IMR-90 (cell line): Measurements from ENCODE around the gene TEAD1. TPM values are rescaled to one million over a fixed set of nuclear protein-coding genes. Genes with fewer than 3 reads are reported as not detected.
A peak's percentile ranks its signal among the peaks of the same experiment; 100 is the strongest.

Experiments used
- ATAC-seq: fragments of 200-7000 bp; cut with Tn5 transposase; 2 replicates; pipeline ENCODE4 v1.9.1; 2020; ENCODE audit warnings: low read depth, mild to moderate bottlenecking, moderate library complexity
- BruUV-seq: library from RNA; stranded (reverse); fragments of 400-500 nt; replicated peaks from 2 replicates; lab custom pipeline; 2021; lab: Mats Ljungman, UMichigan
- CTCF ChIA-PET: fragments of 300-600 bp; formaldehyde crosslinking; extraction: SDS; loops from one replicate; lab custom pipeline; 2021; ENCODE audit warnings: antibody characterized with exemption; lab: Yijun Ruan, JAX
- POLR2A ChIA-PET: fragments of 300-600 bp; sonication (Branson Sonifier 250); formaldehyde crosslinking; loops from one replicate; lab custom pipeline; 2022; ENCODE audit warnings: antibody characterized with exemption; ENCODE audit not compliant: unreplicated experiment; lab: Charles Lee
- DNase-seq: peaks from one replicate; pipeline ENCODE4 v3.0.0; 2013
- H2AFZ ChIP-seq: replicated peaks from 2 replicates; pipeline ENCODE3; 2013; ENCODE audit warnings: low read length, mild to moderate bottlenecking; ENCODE audit not compliant: poor library complexity
- H2AK5ac ChIP-seq: 2 replicates; pipeline ENCODE4 v1.6.1; 2013; ENCODE audit warnings: low read depth, low read length, inconsistent platforms
- H2AK9ac ChIP-seq: replicated peaks from 2 replicates; pipeline ENCODE3; 2013; ENCODE audit warnings: mild to moderate bottlenecking, low read depth, low read length, moderate library complexity; ENCODE audit not compliant: poor library complexity
- H2BK120ac ChIP-seq: 2 replicates; pipeline ENCODE4 v1.6.1; 2013; ENCODE audit warnings: low read depth, low read length, inconsistent platforms
- H2BK15ac ChIP-seq: 3 replicates; pipeline ENCODE4 v1.6.1; 2013; ENCODE audit warnings: low read depth, low read length, inconsistent platforms
- H2BK20ac ChIP-seq: 2 replicates; pipeline ENCODE4 v1.6.1; 2013; ENCODE audit warnings: low read depth, mild to moderate bottlenecking, inconsistent platforms, low read length, moderate library complexity
- H2BK5ac ChIP-seq: 2 replicates; pipeline ENCODE4 v1.6.1; 2013; ENCODE audit warnings: mild to moderate bottlenecking, low read depth, low read length, inconsistent platforms; ENCODE audit not compliant: poor library complexity, severe bottlenecking
- H3K14ac ChIP-seq: replicated peaks from 2 replicates; pipeline ENCODE4 v1.6.1; 2013; ENCODE audit warnings: low read depth, low read length, inconsistent platforms
- H3K18ac ChIP-seq: 2 replicates; pipeline ENCODE4 v1.6.1; 2013; ENCODE audit warnings: low read depth, low read length, control low read depth
- H3K23ac ChIP-seq: 2 replicates; pipeline ENCODE4 v1.6.1; 2013; ENCODE audit warnings: low read depth, low read length, inconsistent platforms
- H3K27ac ChIP-seq: 2 replicates; pipeline ENCODE4 v1.5.1; 2013; ENCODE audit warnings: mild to moderate bottlenecking, control low read depth, low read length; ENCODE audit not compliant: insufficient read depth
- H3K27me3 ChIP-seq: 2 replicates; pipeline ENCODE4 v1.6.1; 2013; ENCODE audit warnings: low read length; ENCODE audit not compliant: control insufficient read depth, insufficient read depth
- H3K36me3 ChIP-seq: 2 replicates; pipeline ENCODE4 v1.6.1; 2013; ENCODE audit warnings: low read length, mixed read lengths; ENCODE audit not compliant: control insufficient read depth, insufficient read depth
- H3K4ac ChIP-seq: 2 replicates; pipeline ENCODE4 v1.6.1; 2013; ENCODE audit warnings: low read depth, low read length, inconsistent platforms
- H3K4me1 ChIP-seq: 2 replicates; pipeline ENCODE4 v1.6.1; 2013; ENCODE audit warnings: low read length, mixed read lengths; ENCODE audit not compliant: control insufficient read depth, insufficient read depth
- H3K4me2 ChIP-seq: 2 replicates; pipeline ENCODE4 v1.6.1; 2013; ENCODE audit warnings: low read depth, mild to moderate bottlenecking, control low read depth, low read length, moderate library complexity
- H3K4me3 ChIP-seq: 2 replicates; pipeline ENCODE4 v1.5.1; 2013; ENCODE audit warnings: low read depth, mild to moderate bottlenecking, control low read depth, low read length, moderate library complexity; ENCODE audit not compliant: insufficient read depth
- H3K56ac ChIP-seq: 2 replicates; pipeline ENCODE4 v1.6.1; 2013; ENCODE audit warnings: low read length, inconsistent platforms; ENCODE audit not compliant: insufficient read depth; ENCODE audit errors: extremely low read depth
- H3K79me1 ChIP-seq, 2 experiments: 2 replicates each; pipeline ENCODE4 v1.6.1; 2013; ENCODE audit warnings: low read length in 2 of 2, inconsistent platforms in 1 of 2, low read depth in 1 of 2
- H3K9ac ChIP-seq: 2 replicates; pipeline ENCODE4 v1.6.1; 2013; ENCODE audit warnings: low read depth, low read length, control low read depth
- H3K9me1 ChIP-seq: 2 replicates; pipeline ENCODE4 v1.6.1; 2013; ENCODE audit warnings: low read length, inconsistent platforms; ENCODE audit not compliant: insufficient read depth
- H3K9me3 ChIP-seq: 2 replicates; pipeline ENCODE4 v1.6.1; 2013; ENCODE audit warnings: low read length; ENCODE audit not compliant: control insufficient read depth, insufficient read depth
- H4K20me1 ChIP-seq: 2 replicates; pipeline ENCODE4 v1.6.1; 2013; ENCODE audit warnings: low read length, inconsistent platforms; ENCODE audit not compliant: insufficient read depth
- H4K5ac ChIP-seq: 2 replicates; pipeline ENCODE4 v1.6.1; 2013; ENCODE audit warnings: mild to moderate bottlenecking, low read depth, low read length, control low read depth
- H4K8ac ChIP-seq, 2 experiments: 2 replicates each; pipeline ENCODE4 v1.6.1; 2013; ENCODE audit warnings: low read depth in 2 of 2, low read length in 2 of 2, control low read depth in 1 of 2, inconsistent platforms in 1 of 2
- H4K91ac ChIP-seq: 2 replicates; pipeline ENCODE4 v1.6.1; 2013; ENCODE audit warnings: low read depth, low read length, inconsistent platforms; ENCODE audit not compliant: insufficient read depth
- CEBPB ChIP-seq: IDR thresholded peaks from 2 replicates; pipeline ENCODE4 v1.6.1; 2012; ENCODE audit warnings: low read depth, low read length, improper control_type of control experiment
- CHD1 ChIP-seq: IDR thresholded peaks from 2 replicates; pipeline ENCODE4 v1.6.1; 2012; ENCODE audit warnings: low read depth, low read length, improper control_type of control experiment
- FOS ChIP-seq: fragments of 150-350 bp; IDR thresholded peaks from 2 replicates; pipeline ENCODE4 v1.6.1; 2016; ENCODE audit warnings: low read depth, low read length
- MAFK ChIP-seq: IDR thresholded peaks from 2 replicates; pipeline ENCODE4 v1.6.1; 2012; ENCODE audit warnings: low read depth, low read length, improper control_type of control experiment
- MAZ ChIP-seq: IDR thresholded peaks from 2 replicates; pipeline ENCODE4 v1.6.1; 2012; ENCODE audit warnings: low read depth, mild to moderate bottlenecking, low read length, improper control_type of control experiment, moderate library complexity, borderline replicate concordance
- RAD21 ChIP-seq: IDR thresholded peaks from 2 replicates; pipeline ENCODE4 v1.6.1; 2012; ENCODE audit warnings: low read length, improper control_type of control experiment
- SMC3 ChIP-seq: fragments of 150-350 bp; IDR thresholded peaks from 2 replicates; pipeline ENCODE4 v1.6.1; 2016; ENCODE audit warnings: low read depth, mild to moderate bottlenecking, antibody characterized with exemption, low read length, moderate library complexity
- WGBS, 2 experiments: methylation state at CpG; one replicate each; pipeline versions ENCODE4 v1.1.5 to v1.1.7; 2013; ENCODE audit warnings: missing lambda C conversion rate in 2 of 2; ENCODE audit not compliant: insufficient read length in 1 of 2; ENCODE audit errors: extremely low coverage in 2 of 2; 5-methylcytosine and 5-hydroxymethylcytosine counted together
- dilution Hi-C: fragments of 300-500 bp; cut with HindIII; formaldehyde crosslinking; loops from one replicate; pipeline ENCODE4 v1.14.3; 2018; ENCODE audit warnings: low sequenced_read_pairs; ENCODE audit not compliant: unreplicated experiment
- in situ Hi-C: fragments of 300-500 bp; cut with MboI; formaldehyde crosslinking; loops from 3 replicates; pipeline ENCODE4 v1.14.3; 2019; ENCODE audit warnings: low sequenced_read_pairs, inconsistent platforms, mixed read lengths
- intact Hi-C: fragments of 100-400 bp; cut with micrococcal nuclease; formaldehyde crosslinking; loops from 2 replicates; pipeline ENCODE4 v1.10.0; 2022
- polyA plus RNA-seq, 3 experiments: library from polyadenylated mRNA; depleted of rRNA; stranded (reverse); fragments of >200 nt; gene quantifications; 2 replicates each; pipeline ENCODE4 v1.2.3, GENCODE V29; 2012; ENCODE audit warnings: low replicate concordance in 1 of 3
- total RNA-seq: library from RNA; depleted of rRNA; stranded (reverse); fragments of >200 nt; gene quantifications from 2 replicates; pipeline ENCODE4 v1.2.3, GENCODE V29; 2012
- TF ChIP-seq, protein P1 (sequence below): fragments of 150-350 bp; IDR thresholded peaks from 2 replicates; pipeline ENCODE4 v1.6.1; 2017; ENCODE audit warnings: mild to moderate bottlenecking, antibody characterized with exemption, low read length, low read depth
- TF ChIP-seq, protein P2 (sequence below): conservative IDR thresholded peaks from 2 replicates; pipeline ENCODE4 v1.5.1; 2012; ENCODE audit warnings: mild to moderate bottlenecking, low read depth, low read length, improper control_type of control experiment

Gene TEAD1
- total and polyA plus RNA-seq, 2 of the 4 experiments (the other 2 are of a cell fraction): 51.8 to 69.2 TPM

DNA sequence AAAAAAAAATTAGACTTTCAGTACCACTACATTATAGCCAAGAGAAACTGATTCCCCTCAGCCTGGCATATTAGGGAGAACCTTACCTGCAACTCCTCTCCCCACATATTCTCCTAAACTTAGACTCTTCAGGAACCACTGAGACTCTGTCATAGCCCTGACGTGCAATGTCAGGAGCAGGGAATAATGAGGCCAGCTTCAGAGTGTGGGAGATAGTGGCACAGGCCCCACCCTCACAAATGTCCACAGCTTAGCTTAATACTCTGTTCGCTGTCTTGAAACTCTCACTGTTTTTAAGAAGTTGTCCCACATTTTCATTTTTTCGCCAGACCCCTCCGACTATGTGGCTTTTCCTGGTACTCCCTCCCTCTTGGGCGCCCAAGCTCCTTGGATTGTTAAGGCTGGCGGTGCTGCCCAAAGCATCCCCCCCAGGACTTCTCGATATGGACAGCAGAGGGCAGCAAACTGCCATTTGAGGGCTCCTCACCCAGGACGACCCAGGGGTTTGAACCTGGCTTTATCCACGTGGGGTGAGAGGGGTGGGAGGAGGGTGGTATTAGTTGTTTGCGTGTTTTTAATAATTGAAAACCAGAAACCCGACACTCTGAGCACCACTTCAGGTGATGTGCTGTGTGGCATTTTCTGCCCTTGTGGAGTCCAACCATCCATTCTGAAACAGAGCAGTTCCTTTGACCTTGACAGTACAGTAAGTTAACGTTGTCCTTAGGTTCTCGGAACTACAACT is 289.7 kb downstream of the TEAD1 start:
- Histone ChIP-seq H2BK5ac (no peak overlapping the region), H2BK15ac (no peak overlapping the region), H2AK5ac (peak overlapping the region; percentile 25; the same call in 1 of the 2 replicates), H2BK120ac (no peak overlapping the region), H2BK20ac (no peak overlapping the region), H3K27me3 (peaks cover 32% of the 10 kb centered on the region), H3K23ac (no peak overlapping the region), H3K4me2 (no peak overlapping the region), H3K9ac (no peak overlapping the region), H3K18ac (no peak overlapping the region), H2AK9ac (no peak overlapping the region), H2AFZ (peak overlapping the region; percentile 38), H3K4me1 (no peaks in the 10 kb centered on the region), H4K5ac (no peak overlapping the region), H3K9me3 (no peaks in the 10 kb centered on the region), H3K4me3 (no peak overlapping the region), H3K9me1 (no peaks in the 10 kb centered on the region), H3K36me3 (no peaks in the 10 kb centered on the region), H3K4ac (no peak overlapping the region; the same call in 1 of the 2 replicates), H3K14ac (no peak overlapping the region), H4K20me1 (no peaks in the 10 kb centered on the region), H3K79me1 (no peaks in the 10 kb centered on the region), H4K8ac (no peak overlapping the region), H3K27ac (no peak overlapping the region), H4K91ac (no peak overlapping the region), H3K56ac (no peak overlapping the region)
- DNase-seq (peak; percentile 48), ATAC-seq (peak; percentile 99)
- TF ChIP-seq SMC3: peak; percentile 97
- TF ChIP-seq, protein P1, sequence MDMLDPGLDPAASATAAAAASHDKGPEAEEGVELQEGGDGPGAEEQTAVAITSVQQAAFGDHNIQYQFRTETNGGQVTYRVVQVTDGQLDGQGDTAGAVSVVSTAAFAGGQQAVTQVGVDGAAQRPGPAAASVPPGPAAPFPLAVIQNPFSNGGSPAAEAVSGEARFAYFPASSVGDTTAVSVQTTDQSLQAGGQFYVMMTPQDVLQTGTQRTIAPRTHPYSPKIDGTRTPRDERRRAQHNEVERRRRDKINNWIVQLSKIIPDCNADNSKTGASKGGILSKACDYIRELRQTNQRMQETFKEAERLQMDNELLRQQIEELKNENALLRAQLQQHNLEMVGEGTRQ: no peak
- no peak for TF ChIP-seq MAFK
- peak; percentile 96 for TF ChIP-seq RAD21
- TF ChIP-seq, protein P2, sequence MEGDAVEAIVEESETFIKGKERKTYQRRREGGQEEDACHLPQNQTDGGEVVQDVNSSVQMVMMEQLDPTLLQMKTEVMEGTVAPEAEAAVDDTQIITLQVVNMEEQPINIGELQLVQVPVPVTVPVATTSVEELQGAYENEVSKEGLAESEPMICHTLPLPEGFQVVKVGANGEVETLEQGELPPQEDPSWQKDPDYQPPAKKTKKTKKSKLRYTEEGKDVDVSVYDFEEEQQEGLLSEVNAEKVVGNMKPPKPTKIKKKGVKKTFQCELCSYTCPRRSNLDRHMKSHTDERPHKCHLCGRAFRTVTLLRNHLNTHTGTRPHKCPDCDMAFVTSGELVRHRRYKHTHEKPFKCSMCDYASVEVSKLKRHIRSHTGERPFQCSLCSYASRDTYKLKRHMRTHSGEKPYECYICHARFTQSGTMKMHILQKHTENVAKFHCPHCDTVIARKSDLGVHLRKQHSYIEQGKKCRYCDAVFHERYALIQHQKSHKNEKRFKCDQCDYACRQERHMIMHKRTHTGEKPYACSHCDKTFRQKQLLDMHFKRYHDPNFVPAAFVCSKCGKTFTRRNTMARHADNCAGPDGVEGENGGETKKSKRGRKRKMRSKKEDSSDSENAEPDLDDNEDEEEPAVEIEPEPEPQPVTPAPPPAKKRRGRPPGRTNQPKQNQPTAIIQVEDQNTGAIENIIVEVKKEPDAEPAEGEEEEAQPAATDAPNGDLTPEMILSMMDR: peak; percentile 95
- TF ChIP-seq CHD1: no peak
- no peak for TF ChIP-seq FOS
- TF ChIP-seq CEBPB: no peak
- TF ChIP-seq MAZ: peak; percentile 78; the same call in 1 of the 2 replicates
- no TSS peak for BruUV-seq
- intact Hi-C loops (loop anchor here (1.0 to 5.0 kb wide), 6 partner anchors 188 to 677 kb away; partner anchors contain the start of gene BMAL1), in situ Hi-C loops (no loop called here), dilution Hi-C loops (loop anchor here (25.0 kb wide), 1 partner anchor 198 kb away; no protein-coding TSS in a partner anchor)
- CTCF ChIA-PET: interaction anchor here (0.6 to 2.5 kb wide), 11 partner anchors 13 to 633 kb away, joined by 3 to 17 read pairs (median 5); no protein-coding TSS in a partner anchor
- WGBS, 2 experiments: no CpG with 5 or more reads among the region's 13 CpGs
- POLR2A ChIA-PET: no interaction called here
